WTC11 (cell line): Measurements from ENCODE around the gene LSP1. TPM values are rescaled to one million over a fixed set of nuclear protein-coding genes. Genes with fewer than 3 reads are reported as not detected.

Experiments used
- ATAC-seq: fragments of 200-7000 bp; cut with Tn5 transposase; 2 replicates; pipeline ENCODE4 v1.10.0; 2021; ENCODE audit warnings: mild to moderate bottlenecking, moderate library complexity
- CTCF ChIA-PET: fragments of 300-600 bp; sonication (Branson Sonifier 250); formaldehyde crosslinking; loops from one replicate; lab custom pipeline; 2021; ENCODE audit warnings: antibody characterized with exemption; lab: Charles Lee
- POLR2A ChIA-PET: fragments of 350-600 bp; sonication (Branson Sonifier 250); formaldehyde crosslinking; loops from one replicate; lab custom pipeline; 2021; ENCODE audit warnings: antibody characterized with exemption; lab: Charles Lee
- DNase-seq: peaks from one replicate; pipeline ENCODE4 v3.0.0; 2021; ENCODE audit warnings: low spot score
- H3K27ac Mint-ChIP-seq: 2 replicates; pipeline ENCODE4 v1.8.0; 2021; ENCODE audit warnings: mixed read lengths
- H3K27me3 Mint-ChIP-seq: 2 replicates; pipeline ENCODE4 v1.8.0; 2021; ENCODE audit warnings: low read depth, mild to moderate bottlenecking, moderate library complexity, mixed read lengths
- H3K36me3 Mint-ChIP-seq: 2 replicates; pipeline ENCODE4 v1.8.0; 2021; ENCODE audit warnings: mixed read lengths
- H3K4me1 Mint-ChIP-seq: 2 replicates; pipeline ENCODE4 v1.8.0; 2022; ENCODE audit warnings: mixed read lengths
- H3K4me3 Mint-ChIP-seq: 2 replicates; pipeline ENCODE4 v1.8.0; 2021; ENCODE audit warnings: mild to moderate bottlenecking, moderate library complexity, mixed read lengths
- H3K9me3 Mint-ChIP-seq: 2 replicates; pipeline ENCODE4 v1.8.0; 2021; ENCODE audit warnings: mixed read lengths
- CBFB ChIP-seq: sonication (generic); formaldehyde crosslinking; IDR thresholded peaks from 2 replicates; pipeline ENCODE4 v1.8.1; 2022; ENCODE audit warnings: mild to moderate bottlenecking, low read depth, missing genetic modification reagents
- ELF4 ChIP-seq: sonication (generic); formaldehyde crosslinking; IDR thresholded peaks from 2 replicates; pipeline ENCODE4 v1.8.1; 2022; ENCODE audit warnings: low read depth, mild to moderate bottlenecking, moderate library complexity, missing genetic modification reagents
- EMX1 ChIP-seq: fragments of 250-450 bp; sonication (Bioruptor Pico); IDR thresholded peaks from 2 replicates; pipeline ENCODE4 v1.8.0; 2021; ENCODE audit warnings: mild to moderate bottlenecking
- FOXJ3 ChIP-seq: sonication (generic); formaldehyde crosslinking; IDR thresholded peaks from 2 replicates; pipeline ENCODE4 v1.9.0; 2021; ENCODE audit warnings: missing genetic modification reagents, mild to moderate bottlenecking, borderline replicate concordance
- FOXP4 ChIP-seq: sonication (generic); formaldehyde crosslinking; IDR thresholded peaks from 2 replicates; pipeline ENCODE4 v1.8.0; 2022; ENCODE audit warnings: mild to moderate bottlenecking, missing genetic modification reagents
- GTF2I ChIP-seq: fragments of 250-450 bp; sonication (Bioruptor Pico); conservative IDR thresholded peaks from 2 replicates; pipeline ENCODE4 v1.4.0; 2021; ENCODE audit warnings: mild to moderate bottlenecking
- JAZF1 ChIP-seq: fragments of 250-450 bp; sonication (Bioruptor Pico); IDR thresholded peaks from 2 replicates; pipeline ENCODE4 v1.9.0; 2021; ENCODE audit warnings: moderate library complexity, mild to moderate bottlenecking, inconsistent platforms
- NFE2L1 ChIP-seq: sonication (generic); formaldehyde crosslinking; IDR thresholded peaks from 2 replicates; pipeline ENCODE4 v1.8.1; 2023; ENCODE audit warnings: missing genetic modification reagents
- PRRX2 ChIP-seq: fragments of 250-450 bp; sonication (Bioruptor Pico); IDR thresholded peaks from 2 replicates; pipeline ENCODE4 v1.8.0; 2021; ENCODE audit warnings: mild to moderate bottlenecking
- RELA ChIP-seq: sonication (generic); formaldehyde crosslinking; IDR thresholded peaks from 2 replicates; pipeline ENCODE4 v1.8.1; 2022; ENCODE audit warnings: missing genetic modification reagents, mild to moderate bottlenecking, borderline replicate concordance
- RORB ChIP-seq: fragments of 250-450 bp; sonication (Bioruptor Pico); IDR thresholded peaks from 2 replicates; pipeline ENCODE4 v1.9.0; 2021; ENCODE audit warnings: mild to moderate bottlenecking
- TEAD4 ChIP-seq: sonication (generic); formaldehyde crosslinking; IDR thresholded peaks from 2 replicates; pipeline ENCODE4 v1.8.0; 2022; ENCODE audit warnings: mild to moderate bottlenecking, missing genetic modification reagents
- ZNF121 ChIP-seq: sonication (generic); formaldehyde crosslinking; IDR thresholded peaks from 2 replicates; pipeline ENCODE4 v1.8.0; 2023; ENCODE audit warnings: missing genetic modification reagents
- ZNF232 ChIP-seq: sonication (generic); formaldehyde crosslinking; IDR thresholded peaks from 2 replicates; pipeline ENCODE4 v1.8.0; 2022; ENCODE audit warnings: mild to moderate bottlenecking, missing genetic modification reagents
- total RNA-seq: library from RNA; stranded (reverse); gene quantifications from 3 replicates; pipeline ENCODE4 v1.2.3, GENCODE V29; 2021
- TF ChIP-seq, protein P1 (sequence below): sonication (generic); formaldehyde crosslinking; IDR thresholded peaks from 2 replicates; pipeline ENCODE4 v1.8.0; 2022; ENCODE audit warnings: missing genetic modification reagents
- TF ChIP-seq, protein P2 (sequence below): sonication (generic); formaldehyde crosslinking; IDR thresholded peaks from 2 replicates; pipeline ENCODE4 v1.8.1; 2023; ENCODE audit warnings: mild to moderate bottlenecking, missing genetic modification reagents, moderate library complexity
- TF ChIP-seq, protein P3 (sequence below): sonication (generic); formaldehyde crosslinking; IDR thresholded peaks from 2 replicates; pipeline ENCODE4 v1.8.1; 2022; ENCODE audit warnings: mild to moderate bottlenecking, missing genetic modification reagents, moderate library complexity, borderline replicate concordance
- TF ChIP-seq, protein P4 (sequence below): sonication (generic); formaldehyde crosslinking; IDR thresholded peaks from 2 replicates; pipeline ENCODE4 v1.8.0; 2023; ENCODE audit warnings: missing genetic modification reagents, mild to moderate bottlenecking, borderline replicate concordance
- TF ChIP-seq, protein P5 (sequence below): fragments of 250-450 bp; sonication (Bioruptor Pico); IDR thresholded peaks from 2 replicates; pipeline ENCODE4 v2.1.2; 2022; ENCODE audit warnings: mild to moderate bottlenecking, moderate library complexity

Gene LSP1
- total RNA-seq, 1 experiment from 2014 or later = 0.77 TPM

DNA sequence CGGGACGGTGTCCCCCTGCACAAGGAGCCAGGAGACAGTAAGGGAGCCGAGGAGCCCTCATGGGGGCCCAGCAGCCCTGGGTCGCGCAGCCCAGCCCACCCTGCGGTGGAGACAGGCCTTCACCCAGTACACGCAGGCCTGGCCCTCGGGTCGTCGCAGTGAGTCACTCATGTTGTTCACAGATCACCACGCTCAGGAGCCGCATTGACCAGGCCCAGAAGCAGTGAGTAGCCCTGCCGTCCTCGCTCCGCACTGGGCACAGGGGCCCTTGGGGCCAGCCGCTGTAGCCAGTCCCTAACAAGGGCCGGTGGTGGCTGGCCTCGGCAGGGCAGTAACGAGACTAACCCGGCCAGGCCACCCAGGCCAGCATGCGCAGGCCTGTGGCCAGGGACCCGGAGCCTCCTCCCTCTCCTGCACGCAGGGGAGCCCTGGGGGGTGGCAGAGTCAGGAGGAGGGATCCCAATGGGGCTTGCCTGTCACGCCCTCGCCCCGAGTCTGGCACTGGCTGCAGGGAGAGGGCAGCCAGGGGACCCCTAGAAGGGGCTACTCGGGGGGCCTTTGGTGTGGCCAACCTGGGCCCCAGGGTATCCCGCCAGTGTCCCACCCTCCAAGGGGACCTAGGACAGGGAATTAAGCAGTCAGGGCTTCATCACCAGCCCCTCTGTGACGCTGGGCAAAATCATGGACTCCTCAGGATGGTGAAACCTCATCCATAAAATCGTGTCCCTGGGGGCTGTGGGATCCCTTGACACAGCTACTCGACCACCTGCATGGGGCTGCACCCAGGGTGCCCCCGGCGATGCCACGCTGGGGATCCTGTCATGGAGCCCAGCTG lies 84.1 kb downstream of the LSP1 start (continued):
- TF ChIP-seq, protein P1, sequence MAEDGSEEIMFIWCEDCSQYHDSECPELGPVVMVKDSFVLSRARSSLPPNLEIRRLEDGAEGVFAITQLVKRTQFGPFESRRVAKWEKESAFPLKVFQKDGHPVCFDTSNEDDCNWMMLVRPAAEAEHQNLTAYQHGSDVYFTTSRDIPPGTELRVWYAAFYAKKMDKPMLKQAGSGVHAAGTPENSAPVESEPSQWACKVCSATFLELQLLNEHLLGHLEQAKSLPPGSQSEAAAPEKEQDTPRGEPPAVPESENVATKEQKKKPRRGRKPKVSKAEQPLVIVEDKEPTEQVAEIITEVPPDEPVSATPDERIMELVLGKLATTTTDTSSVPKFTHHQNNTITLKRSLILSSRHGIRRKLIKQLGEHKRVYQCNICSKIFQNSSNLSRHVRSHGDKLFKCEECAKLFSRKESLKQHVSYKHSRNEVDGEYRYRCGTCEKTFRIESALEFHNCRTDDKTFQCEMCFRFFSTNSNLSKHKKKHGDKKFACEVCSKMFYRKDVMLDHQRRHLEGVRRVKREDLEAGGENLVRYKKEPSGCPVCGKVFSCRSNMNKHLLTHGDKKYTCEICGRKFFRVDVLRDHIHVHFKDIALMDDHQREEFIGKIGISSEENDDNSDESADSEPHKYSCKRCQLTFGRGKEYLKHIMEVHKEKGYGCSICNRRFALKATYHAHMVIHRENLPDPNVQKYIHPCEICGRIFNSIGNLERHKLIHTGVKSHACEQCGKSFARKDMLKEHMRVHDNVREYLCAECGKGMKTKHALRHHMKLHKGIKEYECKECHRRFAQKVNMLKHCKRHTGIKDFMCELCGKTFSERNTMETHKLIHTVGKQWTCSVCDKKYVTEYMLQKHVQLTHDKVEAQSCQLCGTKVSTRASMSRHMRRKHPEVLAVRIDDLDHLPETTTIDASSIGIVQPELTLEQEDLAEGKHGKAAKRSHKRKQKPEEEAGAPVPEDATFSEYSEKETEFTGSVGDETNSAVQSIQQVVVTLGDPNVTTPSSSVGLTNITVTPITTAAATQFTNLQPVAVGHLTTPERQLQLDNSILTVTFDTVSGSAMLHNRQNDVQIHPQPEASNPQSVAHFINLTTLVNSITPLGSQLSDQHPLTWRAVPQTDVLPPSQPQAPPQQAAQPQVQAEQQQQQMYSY = no peak
- TF ChIP-seq ZNF121 (CRISPR knock-in tag) (no peak), RELA (CRISPR knock-in tag) (no peak), FOXP4 (no peak), JAZF1 (CRISPR knock-in tag) (no peak), CBFB (CRISPR knock-in tag) (no peak), FOXJ3 (CRISPR knock-in tag) (no peak), ELF4 (no peak)
- TF ChIP-seq, all 79 proteins: peak for 0

DNA sequence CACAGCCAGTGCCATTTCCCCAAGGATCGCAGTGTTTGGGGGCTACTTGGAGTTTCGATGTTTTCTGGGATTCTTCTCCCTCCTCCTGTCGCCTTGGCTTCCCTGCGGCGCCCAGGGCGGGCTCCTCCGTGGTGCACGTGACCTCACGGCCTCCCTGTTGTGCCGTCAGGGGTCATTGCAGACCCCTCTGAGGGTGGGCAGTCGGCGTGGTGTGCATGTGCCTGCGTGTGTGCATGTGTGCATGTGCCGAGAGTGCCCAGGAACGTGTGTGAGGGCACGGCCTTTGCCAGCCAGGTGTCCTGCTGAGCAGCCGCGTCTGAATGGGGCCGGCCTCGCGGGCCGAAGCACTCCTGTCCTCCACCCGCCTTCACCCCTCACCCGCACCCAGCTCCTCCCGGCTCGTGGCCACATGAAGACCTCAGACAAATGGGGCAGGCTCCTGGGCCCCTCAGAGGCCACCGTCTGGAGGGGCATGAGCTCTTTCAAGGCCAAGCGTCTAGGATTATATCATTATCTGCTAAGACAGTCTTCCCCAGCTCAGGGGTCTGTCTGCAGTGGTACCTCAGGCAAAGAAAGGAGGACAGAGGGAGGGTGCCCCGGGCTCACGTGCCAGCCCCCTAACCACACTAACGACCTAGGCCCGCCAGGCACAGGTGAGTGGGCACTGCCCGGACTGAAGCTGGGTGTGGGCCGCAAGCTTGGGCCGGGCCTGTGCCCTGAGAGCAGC lies 84.9 kb downstream of the LSP1 start:
- Mint-ChIP-seq H3K4me3 (no peak overlapping the region), H3K36me3 (no peaks in the 10 kb centered on the region), H3K4me1 (no peaks in the 10 kb centered on the region), H3K27ac (no peak overlapping the region), H3K9me3 (no peaks in the 10 kb centered on the region), H3K27me3 (no peaks in the 10 kb centered on the region; the same call in 1 of the 2 replicates)
- ATAC-seq (no peak), DNase-seq (peak; percentile 11)
- POLR2A ChIA-PET = no interaction called here
- CTCF ChIA-PET = interaction anchor here (0.7 to 1.6 kb wide), 6 partner anchors 9 to 244 kb away, joined by 3 to 4 read pairs (median 3); partner anchors contain the start of gene MRPL23
- TF ChIP-seq, protein P2, sequence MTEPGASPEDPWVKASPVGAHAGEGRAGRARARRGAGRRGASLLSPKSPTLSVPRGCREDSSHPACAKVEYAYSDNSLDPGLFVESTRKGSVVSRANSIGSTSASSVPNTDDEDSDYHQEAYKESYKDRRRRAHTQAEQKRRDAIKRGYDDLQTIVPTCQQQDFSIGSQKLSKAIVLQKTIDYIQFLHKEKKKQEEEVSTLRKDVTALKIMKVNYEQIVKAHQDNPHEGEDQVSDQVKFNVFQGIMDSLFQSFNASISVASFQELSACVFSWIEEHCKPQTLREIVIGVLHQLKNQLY = no peak
- no peak for TF ChIP-seq GTF2I (CRISPR knock-in tag)
- TF ChIP-seq, protein P3, sequence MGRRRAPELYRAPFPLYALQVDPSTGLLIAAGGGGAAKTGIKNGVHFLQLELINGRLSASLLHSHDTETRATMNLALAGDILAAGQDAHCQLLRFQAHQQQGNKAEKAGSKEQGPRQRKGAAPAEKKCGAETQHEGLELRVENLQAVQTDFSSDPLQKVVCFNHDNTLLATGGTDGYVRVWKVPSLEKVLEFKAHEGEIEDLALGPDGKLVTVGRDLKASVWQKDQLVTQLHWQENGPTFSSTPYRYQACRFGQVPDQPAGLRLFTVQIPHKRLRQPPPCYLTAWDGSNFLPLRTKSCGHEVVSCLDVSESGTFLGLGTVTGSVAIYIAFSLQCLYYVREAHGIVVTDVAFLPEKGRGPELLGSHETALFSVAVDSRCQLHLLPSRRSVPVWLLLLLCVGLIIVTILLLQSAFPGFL (CRISPR knock-in tag) = no peak
- no peak for TF ChIP-seq TEAD4
- TF ChIP-seq EMX1 = no peak
- TF ChIP-seq CBFB (CRISPR knock-in tag) = no peak
- no peak for TF ChIP-seq ZNF232
- TF ChIP-seq RORB = no peak
- TF ChIP-seq PRRX2 (CRISPR knock-in tag) = no peak
- TF ChIP-seq NFE2L1 (CRISPR knock-in tag) = no peak
- TF ChIP-seq, protein P4, sequence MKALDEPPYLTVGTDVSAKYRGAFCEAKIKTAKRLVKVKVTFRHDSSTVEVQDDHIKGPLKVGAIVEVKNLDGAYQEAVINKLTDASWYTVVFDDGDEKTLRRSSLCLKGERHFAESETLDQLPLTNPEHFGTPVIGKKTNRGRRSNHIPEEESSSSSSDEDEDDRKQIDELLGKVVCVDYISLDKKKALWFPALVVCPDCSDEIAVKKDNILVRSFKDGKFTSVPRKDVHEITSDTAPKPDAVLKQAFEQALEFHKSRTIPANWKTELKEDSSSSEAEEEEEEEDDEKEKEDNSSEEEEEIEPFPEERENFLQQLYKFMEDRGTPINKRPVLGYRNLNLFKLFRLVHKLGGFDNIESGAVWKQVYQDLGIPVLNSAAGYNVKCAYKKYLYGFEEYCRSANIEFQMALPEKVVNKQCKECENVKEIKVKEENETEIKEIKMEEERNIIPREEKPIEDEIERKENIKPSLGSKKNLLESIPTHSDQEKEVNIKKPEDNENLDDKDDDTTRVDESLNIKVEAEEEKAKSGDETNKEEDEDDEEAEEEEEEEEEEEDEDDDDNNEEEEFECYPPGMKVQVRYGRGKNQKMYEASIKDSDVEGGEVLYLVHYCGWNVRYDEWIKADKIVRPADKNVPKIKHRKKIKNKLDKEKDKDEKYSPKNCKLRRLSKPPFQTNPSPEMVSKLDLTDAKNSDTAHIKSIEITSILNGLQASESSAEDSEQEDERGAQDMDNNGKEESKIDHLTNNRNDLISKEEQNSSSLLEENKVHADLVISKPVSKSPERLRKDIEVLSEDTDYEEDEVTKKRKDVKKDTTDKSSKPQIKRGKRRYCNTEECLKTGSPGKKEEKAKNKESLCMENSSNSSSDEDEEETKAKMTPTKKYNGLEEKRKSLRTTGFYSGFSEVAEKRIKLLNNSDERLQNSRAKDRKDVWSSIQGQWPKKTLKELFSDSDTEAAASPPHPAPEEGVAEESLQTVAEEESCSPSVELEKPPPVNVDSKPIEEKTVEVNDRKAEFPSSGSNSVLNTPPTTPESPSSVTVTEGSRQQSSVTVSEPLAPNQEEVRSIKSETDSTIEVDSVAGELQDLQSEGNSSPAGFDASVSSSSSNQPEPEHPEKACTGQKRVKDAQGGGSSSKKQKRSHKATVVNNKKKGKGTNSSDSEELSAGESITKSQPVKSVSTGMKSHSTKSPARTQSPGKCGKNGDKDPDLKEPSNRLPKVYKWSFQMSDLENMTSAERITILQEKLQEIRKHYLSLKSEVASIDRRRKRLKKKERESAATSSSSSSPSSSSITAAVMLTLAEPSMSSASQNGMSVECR (CRISPR knock-in tag) = no peak
- TF ChIP-seq, protein P5, sequence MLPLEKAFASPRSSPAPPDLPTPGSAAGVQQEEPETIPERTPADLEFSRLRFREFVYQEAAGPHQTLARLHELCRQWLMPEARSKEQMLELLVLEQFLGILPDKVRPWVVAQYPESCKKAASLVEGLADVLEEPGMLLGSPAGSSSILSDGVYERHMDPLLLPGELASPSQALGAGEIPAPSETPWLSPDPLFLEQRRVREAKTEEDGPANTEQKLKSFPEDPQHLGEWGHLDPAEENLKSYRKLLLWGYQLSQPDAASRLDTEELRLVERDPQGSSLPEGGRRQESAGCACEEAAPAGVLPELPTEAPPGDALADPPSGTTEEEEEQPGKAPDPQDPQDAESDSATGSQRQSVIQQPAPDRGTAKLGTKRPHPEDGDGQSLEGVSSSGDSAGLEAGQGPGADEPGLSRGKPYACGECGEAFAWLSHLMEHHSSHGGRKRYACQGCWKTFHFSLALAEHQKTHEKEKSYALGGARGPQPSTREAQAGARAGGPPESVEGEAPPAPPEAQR (CRISPR knock-in tag) = no peak
